Caco-2 (cell line): ENCODE data around the gene BRAT1. TPM values are rescaled to one million over a fixed set of nuclear protein-coding genes. Genes with fewer than 3 reads are reported as not detected.
A peak's percentile ranks its signal among the peaks of the same experiment; 100 is the strongest.

Source experiments
- BruUV-seq: library from RNA; stranded (reverse); fragments of 400-500 nt; replicated peaks from 2 replicates; lab custom pipeline; 2021; lab: Mats Ljungman, UMichigan
- CTCF ChIA-PET: fragments of 300-600 bp; sonication (Branson Sonifier 250); formaldehyde crosslinking; loops from one replicate; lab custom pipeline; 2022; ENCODE audit warnings: antibody characterized with exemption; lab: Charles Lee
- POLR2A ChIA-PET: fragments of 300-600 bp; sonication (Branson Sonifier 250); formaldehyde crosslinking; loops from one replicate; lab custom pipeline; 2022; ENCODE audit warnings: antibody characterized with exemption; lab: Charles Lee
- DNase-seq, 2 experiments: peaks; one replicate each; pipeline versions ENCODE4 v3.0.0 to v3.0.0-alpha.2; 2020 to 2022
- H3K27me3 ChIP-seq: replicated peaks from 2 replicates; pipeline ENCODE4 v1.6.0; 2011; ENCODE audit warnings: low read length; ENCODE audit not compliant: control insufficient read depth, insufficient read depth
- H3K36me3 ChIP-seq: 2 replicates; pipeline ENCODE4 v1.5.1; 2011; ENCODE audit warnings: low read length; ENCODE audit not compliant: control insufficient read depth, insufficient read depth
- H3K4me1 ChIP-seq: fragments of 250-450 bp; sonication (Bioruptor Pico); 2 replicates; pipeline ENCODE4 v1.5.1; 2020; ENCODE audit warnings: mild to moderate bottlenecking
- H3K4me3 ChIP-seq: 2 replicates; pipeline ENCODE4 v1.5.1; 2011; ENCODE audit warnings: low read depth, mild to moderate bottlenecking, control low read depth, low read length
- H3K9me3 ChIP-seq: fragments of 250-450 bp; sonication (Bioruptor Pico); 2 replicates; pipeline ENCODE4 v1.5.1; 2020; ENCODE audit warnings: mild to moderate bottlenecking, moderate library complexity
- H3K27ac Mint-ChIP-seq: one replicate; pipeline ENCODE4 v1.8.0; 2022; ENCODE audit warnings: mixed read lengths; ENCODE audit not compliant: unreplicated experiment
- H3K27me3 Mint-ChIP-seq: one replicate; pipeline ENCODE4 v1.8.0; 2022; ENCODE audit warnings: mixed read lengths; ENCODE audit not compliant: insufficient read depth, unreplicated experiment
- H3K36me3 Mint-ChIP-seq: one replicate; pipeline ENCODE4 v1.8.0; 2022; ENCODE audit warnings: mild to moderate bottlenecking, mixed read lengths; ENCODE audit not compliant: insufficient read depth, unreplicated experiment
- H3K4me1 Mint-ChIP-seq: one replicate; pipeline ENCODE4 v1.8.0; 2022; ENCODE audit warnings: low read depth, mixed read lengths; ENCODE audit not compliant: unreplicated experiment
- H3K4me3 Mint-ChIP-seq: one replicate; pipeline ENCODE4 v1.8.0; 2022; ENCODE audit warnings: mild to moderate bottlenecking, moderate library complexity, mixed read lengths; ENCODE audit not compliant: unreplicated experiment
- H3K9me3 Mint-ChIP-seq: one replicate; pipeline ENCODE4 v1.8.0; 2022; ENCODE audit warnings: mixed read lengths; ENCODE audit not compliant: unreplicated experiment
- CTCF ChIP-seq, 2 experiments: fragments of 200-600 bp in 1 of 2; IDR thresholded peaks; 1 replicate in 1 of 2; 2 replicates in 1 of 2; pipeline versions ENCODE4 v1.5.1 to v1.8.0; 2011 to 2022; ENCODE audit warnings: antibody characterized with exemption in 1 of 2, control low read depth in 1 of 2, inconsistent platforms in 1 of 2, low read depth in 1 of 2, low read length in 1 of 2, mild to moderate bottlenecking in 1 of 2, moderate library complexity in 1 of 2; ENCODE audit not compliant: insufficient read depth in 1 of 2, severe bottlenecking in 1 of 2, unreplicated experiment in 1 of 2
- intact Hi-C: fragments of 100-400 bp; cut with micrococcal nuclease; formaldehyde crosslinking; loops from one replicate; pipeline ENCODE4 v1.10.0; 2022; ENCODE audit not compliant: unreplicated experiment
- total RNA-seq: library from RNA; stranded (reverse); gene quantifications from 2 replicates; pipeline ENCODE4 v1.2.3, GENCODE V29; 2022

The BRAT1 gene
- total RNA-seq, 1 experiment from 2014 or later, result 33.5 TPM

DNA sequence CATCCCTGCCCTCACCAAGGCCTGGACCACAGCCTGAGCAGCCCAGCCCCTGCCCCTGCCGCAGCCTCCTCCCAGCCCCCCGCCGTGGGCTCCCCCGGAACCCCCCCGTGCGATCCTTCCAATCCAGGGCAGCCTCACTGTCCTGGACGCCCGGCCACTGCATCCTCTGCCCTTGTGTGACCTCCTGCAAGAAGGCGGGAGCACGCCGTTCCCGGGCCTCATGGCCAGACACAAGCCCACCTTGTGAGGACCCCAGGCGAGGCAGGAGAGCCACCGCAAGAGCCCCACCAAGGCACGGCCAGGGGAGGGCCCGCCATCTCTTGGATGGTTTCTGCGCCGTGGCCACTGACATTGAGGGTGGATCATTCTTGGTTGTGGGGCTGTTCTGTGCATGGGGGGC, 43.6 kb downstream of the BRAT1 start:
- BruUV-seq, result no TSS peak
- DNase-seq, result no peak
- H3K27ac Mint-ChIP-seq, result no peak overlapping the region
- Histone ChIP-seq H3K36me3 (no peaks in the 10 kb centered on the region), H3K9me3 (no peaks in the 10 kb centered on the region), H3K27me3 (no peaks in the 10 kb centered on the region), H3K4me3 (no peak overlapping the region), H3K4me1 (peaks cover 13% of the 10 kb centered on the region)
- no peaks in the 10 kb centered on the region for H3K9me3 Mint-ChIP-seq
- POLR2A ChIA-PET, result no interaction called here
- CTCF ChIA-PET, result interaction anchor here (0.6 kb wide), 1 partner anchor 48 kb away, joined by 3 read pairs; no protein-coding TSS in a partner anchor
- no peaks in the 10 kb centered on the region for H3K27me3 Mint-ChIP-seq
- H3K36me3 Mint-ChIP-seq, result no peaks in the 10 kb centered on the region
- H3K4me3 Mint-ChIP-seq, result no peak overlapping the region
- TF ChIP-seq CTCF (IDR thresholded peaks at IDR 0.05; ENCODE audit: insufficient read depth in 1 of 2, low read depth in 1 of 2, low read length in 1 of 2, severe bottlenecking in 1 of 2, unreplicated experiment in 1 of 2), result no peak
- H3K4me1 Mint-ChIP-seq, result no peaks in the 10 kb centered on the region
- intact Hi-C loops, result no loop called here

DNA sequence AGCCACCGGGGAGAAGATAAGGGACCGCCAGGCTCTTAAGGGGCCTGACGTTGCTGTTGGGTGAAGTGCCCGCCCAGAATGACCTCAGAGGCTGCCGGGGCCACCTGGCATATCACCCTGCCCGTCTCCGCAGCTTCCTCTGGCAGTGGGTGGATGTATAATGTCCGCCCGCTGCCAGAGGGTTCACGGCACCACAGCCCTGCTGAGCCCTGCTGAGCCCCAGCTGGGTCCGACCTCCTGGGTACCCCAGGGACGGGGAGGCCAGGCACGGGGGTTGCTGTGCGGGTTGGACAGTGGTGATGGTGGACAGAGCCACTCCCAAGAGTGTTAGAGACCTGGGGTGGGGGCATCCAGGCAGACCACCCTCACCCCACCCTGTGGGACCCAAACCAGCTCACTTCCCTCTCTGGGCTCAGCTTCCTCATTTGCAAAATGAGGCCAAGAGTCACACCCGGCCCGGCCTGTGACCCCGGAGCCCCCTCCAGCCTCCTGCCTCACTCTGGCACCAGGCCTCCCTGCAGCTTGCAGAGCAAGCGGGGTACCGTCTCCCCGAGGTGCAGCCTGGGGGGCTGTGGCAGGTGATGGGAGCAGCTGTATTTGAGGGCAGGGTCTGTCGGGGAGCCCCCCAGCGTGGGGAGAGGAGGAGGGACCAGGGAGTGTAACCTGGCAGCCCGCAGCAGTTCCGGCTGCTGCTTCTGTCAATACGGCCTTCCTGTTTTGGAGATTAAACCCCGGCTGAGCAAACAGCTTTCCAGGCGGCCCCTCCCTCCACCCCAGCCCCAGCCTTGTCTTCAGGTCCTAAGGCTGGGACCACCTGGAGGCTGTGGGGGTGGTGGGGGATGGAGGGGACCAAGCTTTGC, 44.2 kb downstream of the BRAT1 start:
- no peaks in the 10 kb centered on the region for H3K36me3 Mint-ChIP-seq
- intact Hi-C loops, result no loop called here
- ChIA-PET POLR2A (no interaction called here), CTCF (interaction anchor here (0.6 kb wide), 3 partner anchors 28 to 120 kb away, joined by 3 to 12 read pairs (median 3); no protein-coding TSS in a partner anchor)
- no peak for TF ChIP-seq CTCF (IDR thresholded peaks at IDR 0.05; ENCODE audit: insufficient read depth in 1 of 2, low read depth in 1 of 2, low read length in 1 of 2, severe bottlenecking in 1 of 2, unreplicated experiment in 1 of 2)
- no TSS peak for BruUV-seq
- Histone ChIP-seq H3K27me3 (no peaks in the 10 kb centered on the region), H3K9me3 (no peaks in the 10 kb centered on the region), H3K4me3 (no peak overlapping the region; the same call in 1 of the 2 replicates), H3K36me3 (no peaks in the 10 kb centered on the region), H3K4me1 (peaks cover 13% of the 10 kb centered on the region)
- no peaks in the 10 kb centered on the region for H3K27me3 Mint-ChIP-seq
- H3K27ac Mint-ChIP-seq, result no peak overlapping the region
- no peaks in the 10 kb centered on the region for H3K9me3 Mint-ChIP-seq
- no peak overlapping the region for H3K4me3 Mint-ChIP-seq
- DNase-seq, result peak in 1 of 2 experiments; percentile 54
- no peaks in the 10 kb centered on the region for H3K4me1 Mint-ChIP-seq

DNA sequence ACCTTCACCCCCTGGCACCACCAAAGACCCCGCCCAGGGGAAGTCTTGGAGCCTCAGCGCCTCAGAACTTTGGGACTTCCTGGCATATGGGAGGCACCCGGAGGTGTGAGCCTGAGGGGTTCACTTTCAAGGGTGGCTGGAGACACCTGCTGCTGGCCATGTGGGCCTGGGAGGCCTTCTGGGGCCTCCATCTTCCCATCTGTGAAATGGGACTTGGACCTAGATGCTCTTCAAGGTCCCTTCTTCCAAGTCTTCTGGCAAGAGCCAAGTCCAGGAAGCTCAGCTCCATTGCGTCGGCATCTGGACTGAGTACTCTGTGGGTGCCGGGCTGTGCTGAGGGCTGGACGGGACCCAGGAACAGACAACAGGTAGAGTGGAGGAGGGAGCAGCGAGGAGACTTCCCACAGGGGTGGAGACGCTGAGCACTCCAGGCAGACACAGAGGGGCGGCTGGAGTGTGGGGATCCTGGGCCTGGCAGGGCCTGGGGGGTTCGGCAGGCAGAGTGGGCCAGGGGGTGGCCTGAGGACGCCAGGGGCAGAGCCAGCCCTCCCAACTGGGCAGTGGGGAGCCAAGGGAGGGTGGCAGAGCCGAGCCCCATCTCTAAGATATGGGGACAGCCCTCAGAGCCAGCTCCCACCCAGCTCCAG, 45.1 kb downstream of the BRAT1 start:
- Histone ChIP-seq H3K4me1 (peaks cover 13% of the 10 kb centered on the region), H3K4me3 (no peak overlapping the region), H3K9me3 (no peaks in the 10 kb centered on the region), H3K36me3 (no peaks in the 10 kb centered on the region), H3K27me3 (no peaks in the 10 kb centered on the region)
- Mint-ChIP-seq H3K9me3 (no peaks in the 10 kb centered on the region), H3K36me3 (no peaks in the 10 kb centered on the region), H3K27ac (no peak overlapping the region), H3K27me3 (no peaks in the 10 kb centered on the region), H3K4me3 (no peak overlapping the region), H3K4me1 (no peaks in the 10 kb centered on the region)
- ChIA-PET POLR2A (no interaction called here), CTCF (no interaction called here)
- no peak for DNase-seq
- no TSS peak for BruUV-seq
- intact Hi-C loops, result no loop called here
- TF ChIP-seq CTCF (IDR thresholded peaks at IDR 0.05; ENCODE audit: insufficient read depth in 1 of 2, low read depth in 1 of 2, low read length in 1 of 2, severe bottlenecking in 1 of 2, unreplicated experiment in 1 of 2), result no peak
